ENCODE data around the gene MSLN.

GRCh38 chr16:782766-783403, 22.4 kb downstream of the MSLN start:
- no peak for TF ChIP-seq CTCF (conservative IDR thresholded peaks at IDR 0.05; ENCODE audit: low read depth, low read length)
- no peak for TF ChIP-seq EZH2 (IDR thresholded peaks at IDR 0.05; ENCODE audit: borderline replicate concordance, low read depth, low read length, poor library complexity, severe bottlenecking)

Data from A673 (cell line).